Measurements from ENCODE around the gene LRRC8C.
"Not testable (repeated sequence)": the region's sequence is repeated elsewhere in the genome, so short reads cannot be mapped to it uniquely, and the experiment has no call there.

LRRC8C gene

GRCh38 chr1:89673251-89673650, 40.3 kb downstream of the LRRC8C start:
- no peak for DNase-seq

GRCh38 chr1:89675677-89676076, 42.8 kb downstream of the LRRC8C start:
- no peak for DNase-seq

DNA sequence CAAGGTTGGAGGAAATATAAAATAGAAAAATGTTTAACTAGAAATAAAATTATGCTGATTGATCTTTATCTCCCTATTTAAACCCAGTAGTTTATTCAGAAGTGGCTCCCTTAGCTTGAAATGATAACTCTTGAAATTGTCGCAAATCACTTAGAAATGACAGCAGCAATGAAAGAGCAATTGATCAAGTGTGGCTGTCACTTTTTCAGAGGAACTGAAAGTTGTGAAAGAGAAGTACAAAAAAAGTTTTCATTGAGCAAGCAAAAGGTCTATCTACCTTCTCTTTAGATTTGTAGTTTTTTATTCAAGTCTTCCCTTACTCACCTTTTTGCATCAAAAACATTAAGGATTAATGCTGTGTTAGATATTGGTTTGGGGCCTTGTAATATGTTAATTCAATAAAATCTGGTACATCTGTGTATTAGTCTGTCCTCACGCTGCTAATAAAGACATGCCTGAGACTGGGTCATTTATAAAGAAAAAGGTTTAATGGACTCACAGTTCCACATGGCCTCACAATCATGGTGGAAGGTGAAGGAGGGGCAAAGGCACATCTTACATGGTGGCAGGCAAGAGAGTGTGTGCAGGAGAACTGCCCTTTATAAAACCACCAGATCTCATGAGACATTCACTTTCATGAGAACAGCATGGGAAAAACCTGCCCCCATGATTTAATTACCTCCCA, 48.3 kb downstream of the LRRC8C start:
- no peak for DNase-seq

- DNase-seq: no peak
Measured at GRCh38 chr1:89682611-89683010, 49.7 kb downstream of the LRRC8C start.

DNA sequence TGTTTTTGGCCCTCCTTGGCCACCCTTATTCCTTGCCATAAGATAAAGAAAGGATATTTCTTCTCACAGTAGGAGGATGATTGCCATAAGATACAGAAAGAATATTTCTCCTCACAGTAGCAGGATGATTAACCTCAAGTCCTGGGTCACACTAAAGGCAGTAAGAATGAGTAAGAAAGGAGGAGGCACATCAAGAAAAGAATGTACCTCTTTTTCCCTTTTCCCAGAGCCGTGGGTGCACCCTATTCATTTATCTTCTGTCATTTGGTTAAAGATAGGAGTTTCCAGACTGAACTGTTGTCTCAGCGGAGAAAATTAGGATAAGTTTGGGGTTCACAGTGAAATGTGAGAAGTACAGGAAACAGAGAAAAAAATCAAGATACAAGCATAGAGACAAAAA, 52.5 kb downstream of the LRRC8C start:
- DNase-seq: no peak

DNA sequence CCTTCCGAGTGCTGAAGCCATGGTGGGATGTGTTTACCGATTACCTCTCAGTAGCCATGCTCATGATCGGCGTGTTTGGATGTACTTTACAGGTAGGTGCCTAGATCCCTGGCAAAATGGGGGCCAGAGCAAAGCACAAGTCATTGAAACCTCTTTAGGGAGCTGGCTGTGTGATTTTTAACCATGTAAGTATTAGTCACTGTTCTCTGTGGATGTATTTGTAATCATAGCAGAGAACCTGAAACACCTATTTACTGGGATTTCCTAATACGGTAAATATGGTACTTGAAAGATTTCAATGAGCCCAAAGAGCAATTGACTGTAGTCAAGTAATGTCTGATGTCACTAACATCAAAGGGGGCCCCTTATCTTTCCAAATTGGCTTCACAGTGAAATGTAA, 53.6 kb downstream of the LRRC8C start:
- DNase-seq: no peak

DNA sequence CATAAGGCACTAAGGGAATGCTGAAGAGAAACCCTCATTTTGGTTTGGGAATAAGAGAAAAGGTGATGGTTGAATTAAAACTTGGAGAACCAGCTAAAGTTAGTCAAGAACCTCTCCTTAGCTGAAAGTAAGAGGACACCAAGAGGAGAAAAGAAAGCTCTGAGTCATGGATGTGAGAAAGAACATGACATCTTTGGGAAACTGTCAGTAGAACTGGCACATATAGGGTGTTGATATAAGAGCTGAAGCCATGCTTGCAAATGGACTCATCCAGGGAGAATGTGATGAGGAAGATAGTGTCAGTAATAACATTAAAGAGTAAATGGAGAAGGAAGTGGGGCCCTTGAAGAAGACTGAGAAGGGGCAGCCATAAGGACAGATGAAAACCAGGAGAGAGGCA, 54.3 kb downstream of the LRRC8C start:
- DNase-seq: no peak

- no peak for DNase-seq
Measured at GRCh38 chr1:89688607-89689006, 55.7 kb downstream of the LRRC8C start.

- no peak for DNase-seq
Measured at GRCh38 chr1:89689234-89689633, 56.3 kb downstream of the LRRC8C start.

- DNase-seq: no peak
Measured at GRCh38 chr1:89690595-89690994, 57.7 kb downstream of the LRRC8C start.

- no peak for DNase-seq
Measured at GRCh38 chr1:89692601-89693521, 59.9 kb downstream of the LRRC8C start.

- DNase-seq: no peak
Measured at GRCh38 chr1:89695847-89696246, 62.9 kb downstream of the LRRC8C start.

DNA sequence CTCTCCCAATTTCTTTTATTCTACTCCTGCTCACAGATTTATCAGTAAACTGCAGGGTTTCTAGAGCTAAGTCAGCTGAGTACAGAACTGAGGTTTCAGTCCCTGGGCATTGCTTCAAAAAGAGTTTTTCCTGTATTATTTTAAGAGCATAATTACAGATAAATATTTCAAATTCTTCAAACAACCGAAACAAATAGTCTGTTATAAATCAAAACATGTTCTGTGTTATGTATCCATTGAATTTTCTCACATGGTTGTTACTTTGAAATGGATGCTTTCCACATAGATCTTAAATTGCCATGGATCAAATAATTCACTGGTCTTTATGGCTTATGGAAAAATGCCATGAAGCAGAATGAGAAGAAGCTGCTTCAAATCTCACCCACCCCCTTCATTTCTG, 64.5 kb downstream of the LRRC8C start:
- no peak for DNase-seq

- DNase-seq: no peak
Measured at GRCh38 chr1:89698020-89698560, 65.2 kb downstream of the LRRC8C start.

DNA sequence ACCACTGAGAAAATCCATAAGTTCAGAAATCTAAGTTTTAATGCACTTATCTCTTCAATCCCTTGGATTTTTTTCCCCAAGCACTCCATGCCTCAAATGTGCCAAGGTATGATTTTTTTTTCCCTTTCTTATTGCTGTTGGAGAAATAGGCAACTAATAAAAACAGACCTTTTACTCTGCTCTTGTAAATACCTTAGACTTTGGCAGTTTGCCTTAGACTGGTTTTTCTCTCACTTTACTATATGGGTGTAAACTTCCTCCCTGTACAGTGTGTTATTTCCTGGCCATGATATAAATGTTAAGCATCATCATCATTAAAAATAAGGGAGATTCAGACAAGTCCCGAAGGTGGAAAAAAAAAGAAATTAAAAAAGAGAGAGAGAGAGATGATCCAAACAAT, 65.7 kb downstream of the LRRC8C start:
- peak; percentile 49 for DNase-seq

DNA sequence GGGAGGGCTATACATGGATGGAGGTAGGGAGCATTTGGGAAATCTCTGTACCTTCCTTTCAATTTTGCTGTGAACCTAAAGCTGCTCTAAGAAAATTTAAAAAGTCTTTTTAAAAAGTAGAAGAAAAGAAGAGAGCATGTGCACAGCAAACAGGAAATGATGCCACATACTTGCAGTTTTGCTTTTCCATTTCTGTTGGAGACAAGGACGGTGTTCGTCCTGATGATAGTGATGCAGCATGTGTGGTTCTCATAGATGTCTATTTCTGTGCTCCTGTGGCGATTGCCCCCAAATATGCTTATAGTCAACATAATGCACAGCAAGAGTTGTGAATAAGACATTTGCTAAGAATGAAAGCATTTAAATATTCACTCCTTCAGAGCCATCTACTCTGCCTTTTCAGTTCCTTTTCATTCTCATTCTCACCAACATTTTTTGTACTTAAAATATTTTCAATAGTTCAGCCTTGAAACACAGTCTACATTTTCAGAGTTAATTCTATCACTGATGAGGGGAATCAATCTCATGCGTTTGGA, 66.6 kb downstream of the LRRC8C start:
- peak; percentile 28 for DNase-seq

- peak; percentile 13 for DNase-seq
Measured at GRCh38 chr1:89701746-89702241, 68.9 kb downstream of the LRRC8C start.

DNA sequence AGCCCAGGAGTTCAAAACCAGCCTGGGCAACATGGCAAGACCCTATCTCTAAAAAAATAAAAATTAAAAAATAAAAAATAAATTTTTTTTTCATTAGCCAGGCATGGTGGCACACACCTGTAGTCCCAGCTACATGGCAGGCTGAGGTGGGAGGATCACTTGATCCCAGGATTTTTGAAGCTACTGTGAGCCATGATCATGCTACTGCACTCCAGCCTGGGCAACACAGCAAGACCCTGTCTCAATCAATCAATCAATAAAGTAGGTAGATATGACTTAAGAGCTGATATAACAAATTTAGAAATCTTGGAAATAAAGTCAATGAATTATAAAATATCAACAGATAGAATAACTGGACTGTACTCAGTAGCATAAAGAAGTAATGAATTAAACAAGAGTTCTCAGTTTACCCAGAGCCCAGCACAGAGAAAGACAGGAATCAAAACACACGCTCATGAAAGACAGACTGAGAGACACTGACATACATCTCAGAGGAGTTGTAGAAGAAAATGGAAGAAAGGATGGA, 69.7 kb downstream of the LRRC8C start:
- no peak for DNase-seq

DNA sequence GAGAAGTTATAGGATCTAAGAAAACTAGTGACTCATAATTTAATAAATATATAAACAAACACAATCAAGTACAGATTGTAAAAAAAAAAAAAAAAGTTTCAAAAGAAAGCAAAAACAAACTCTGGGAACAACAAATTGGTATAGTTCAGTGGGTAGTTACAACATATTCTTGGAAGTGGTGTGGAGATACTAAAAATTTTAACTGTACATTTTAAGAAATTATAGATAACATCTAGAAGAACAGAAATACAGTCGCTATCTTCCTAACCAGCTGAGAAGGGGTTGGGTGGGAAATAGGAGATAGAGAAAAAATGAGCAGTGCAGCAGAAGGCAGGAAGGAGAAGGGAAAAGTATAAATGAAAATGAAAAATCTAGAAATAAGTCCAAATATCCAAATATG, 70.5 kb downstream of the LRRC8C start:
- no peak for DNase-seq

GRCh38 chr1:89704014-89704413, 71.1 kb downstream of the LRRC8C start:
- no peak for DNase-seq

- DNase-seq: not testable (repeated sequence)
Measured at GRCh38 chr1:89704885-89705284, 72.0 kb downstream of the LRRC8C start.

DNA sequence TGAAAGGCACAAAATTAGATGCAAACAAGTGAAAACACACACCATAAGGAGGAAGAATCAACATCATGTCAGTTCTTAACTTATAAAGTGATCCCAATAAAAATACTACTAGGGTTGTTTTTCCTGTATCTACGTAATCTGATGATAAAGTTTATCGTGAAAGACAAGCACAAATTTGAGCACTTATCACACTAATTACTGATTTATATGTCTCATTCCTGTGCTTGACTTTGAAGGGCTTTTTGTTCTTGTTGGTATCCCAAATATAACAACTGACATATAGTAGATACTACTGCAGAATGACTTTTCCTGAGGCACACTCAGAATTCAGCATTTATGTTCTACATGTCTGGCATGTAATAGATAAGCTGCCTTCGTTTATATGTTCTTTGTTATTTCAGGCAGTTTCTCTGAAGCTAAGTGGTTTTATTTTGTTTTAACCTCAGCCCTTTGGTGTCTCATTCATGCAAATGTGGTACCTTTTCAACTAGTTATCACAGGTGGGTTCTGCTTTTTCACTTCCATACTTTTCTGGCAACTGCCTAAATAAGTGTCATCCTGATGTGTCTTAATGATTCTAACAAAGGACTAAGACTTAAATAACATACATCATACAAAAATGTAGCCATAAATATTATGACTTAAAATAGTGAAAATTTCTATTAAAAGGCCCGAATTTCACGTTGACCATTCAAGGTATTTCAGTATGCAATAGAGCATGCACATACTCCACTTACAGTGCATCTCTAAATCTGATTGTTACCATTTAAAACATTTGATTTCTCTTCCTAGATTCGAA, 73.2 kb downstream of the LRRC8C start:
- no peak for DNase-seq

DNA sequence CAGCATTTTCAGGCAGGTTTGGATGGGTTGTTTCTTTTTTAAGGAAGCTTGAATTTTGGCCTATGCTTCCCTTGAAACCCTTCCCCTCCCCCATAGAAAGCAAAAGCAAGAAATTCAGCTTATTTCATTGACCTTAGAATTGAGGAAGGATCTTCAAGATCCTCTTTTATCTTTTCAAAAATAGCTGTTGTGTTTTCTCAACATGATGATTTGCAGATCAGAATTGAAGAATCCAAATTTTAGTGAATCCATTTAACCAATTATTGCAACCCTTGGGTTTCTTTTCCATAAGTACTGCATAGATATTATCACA, 73.7 kb downstream of the LRRC8C start:
- peak; percentile 13 for DNase-seq

Data from CD4-positive, alpha-beta T cell treated with Interleukin-21 for 1 hour (primary cell).